ENCODE results near the gene CCDC158.
"Not testable (repeated sequence)": the region's sequence is repeated elsewhere in the genome, so short reads cannot be mapped to it uniquely, and the experiment has no call there.

CCDC158 gene

DNA sequence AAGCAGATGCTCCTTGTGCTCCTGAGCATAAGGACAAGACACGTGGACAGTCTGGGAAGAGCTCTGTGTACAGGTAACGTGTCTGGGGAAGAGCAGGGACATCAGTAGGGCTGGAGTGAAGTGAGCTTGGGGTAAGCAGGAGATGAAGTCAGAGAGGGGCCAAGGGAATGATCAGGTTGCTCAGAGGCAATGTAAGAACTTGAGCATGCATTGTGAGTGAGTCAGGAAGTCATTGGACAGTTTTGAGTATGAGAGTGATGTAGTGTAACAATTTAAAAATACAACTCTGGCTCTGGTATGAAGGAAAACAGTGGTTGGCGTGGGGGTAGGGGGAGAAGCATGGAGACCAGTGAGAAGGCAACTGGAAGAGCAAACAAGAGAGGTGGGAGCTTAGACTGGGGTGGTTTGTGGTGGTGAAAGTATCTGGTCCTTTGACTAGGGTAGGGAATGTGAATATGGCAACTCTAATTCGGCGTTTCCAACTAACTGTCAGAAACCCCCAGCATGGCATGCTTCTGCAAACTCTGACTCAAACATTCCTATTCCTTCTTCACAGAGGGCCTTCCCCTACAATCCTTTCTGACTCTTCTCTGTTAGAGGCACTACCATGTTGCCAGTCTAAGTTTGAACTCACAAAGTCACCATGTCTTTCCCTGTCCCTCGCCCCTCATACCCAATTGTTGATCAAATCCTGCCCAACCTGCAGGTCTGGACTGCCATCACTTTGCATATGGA, 57.2 kb downstream of the CCDC158 start:
- Histone ChIP-seq H3K27me3 (no peaks in the 10 kb centered on the region), H3K4me1 (no peaks in the 10 kb centered on the region), H3K27ac (no peak overlapping the region), H3K36me3 (no peaks in the 10 kb centered on the region; a peak in 1 of 22 replicates), H3K9me3 (replicated peaks in 1 of 11) (peaks cover 24 to 33% (median 26%) of the 10 kb centered on the region in 11 experiments), H3K4me3 (no peak overlapping the region), H3K4me2 (no peak overlapping the region), H4K20me1 (no peaks in the 10 kb centered on the region), H3K9ac (no peak overlapping the region)
- TF ChIP-seq Cebpa-rat (IDR thresholded peaks at IDR 0.05) = no peak

GRCh38 chr4:76361689-76362412, 59.1 kb downstream of the CCDC158 start:
- H3K4me3 ChIP-seq = no peak overlapping the region
- H3K4me1 ChIP-seq = no peaks in the 10 kb centered on the region
- TF ChIP-seq Cebpa-rat (IDR thresholded peaks at IDR 0.05) = no peak
- H3K9me3 ChIP-seq (replicated peaks in 1 of 11) = peaks cover 42 to 51% (median 44%) of the 10 kb centered on the region in 11 experiments
- no peaks in the 10 kb centered on the region for H3K27me3 ChIP-seq
- H3K9ac ChIP-seq = no peak overlapping the region
- H3K4me2 ChIP-seq = no peak overlapping the region
- H3K27ac ChIP-seq = no peak overlapping the region
- no peaks in the 10 kb centered on the region; a peak in 1 of 22 replicates for H3K36me3 ChIP-seq
- no peaks in the 10 kb centered on the region for H4K20me1 ChIP-seq

DNA sequence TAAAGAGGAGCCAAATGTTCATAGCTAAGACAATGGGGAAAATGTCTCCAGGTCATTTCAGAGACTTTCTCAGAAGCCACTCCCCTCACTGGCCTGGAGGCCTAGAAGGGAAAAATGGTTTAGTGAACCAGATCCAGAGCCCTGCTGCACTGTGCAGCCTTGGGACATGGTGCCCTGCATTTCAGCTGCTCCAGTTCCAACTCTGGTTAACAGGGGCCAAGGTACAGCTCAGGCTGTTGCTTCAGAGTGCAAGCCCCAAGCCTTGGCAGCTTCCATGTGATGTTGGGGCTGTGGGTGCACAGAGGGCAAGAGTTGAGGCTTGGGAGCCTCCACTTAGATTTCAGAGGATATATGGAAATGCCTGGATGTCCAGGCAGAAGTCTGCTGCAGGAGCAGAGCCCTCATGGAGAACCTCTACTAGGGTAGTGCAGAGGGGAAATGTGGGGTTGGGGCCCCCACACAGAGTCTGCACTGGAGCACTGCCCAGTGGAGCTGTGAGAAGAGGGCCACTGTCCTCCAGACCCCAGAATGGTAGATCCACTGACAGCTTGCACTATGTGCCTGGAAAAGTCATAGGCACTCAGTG, 61.0 kb downstream of the CCDC158 start:
- not testable (repeated sequence) for H3K9ac ChIP-seq, H3K27me3 ChIP-seq, H3K4me2 ChIP-seq, H4K20me1 ChIP-seq, H3K4me1 ChIP-seq, H3K27ac ChIP-seq, H3K36me3 ChIP-seq, H3K4me3 ChIP-seq
- H3K9me3 ChIP-seq (replicated peaks in 1 of 11) = peaks cover 46 to 57% (median 50%) of the 10 kb centered on the region in 11 experiments

- TF ChIP-seq Cebpa-rat (IDR thresholded peaks at IDR 0.05) = no peak
- H3K27me3 ChIP-seq = no peaks in the 10 kb centered on the region
- no peak overlapping the region for H3K27ac ChIP-seq
- H3K4me3 ChIP-seq = no peak overlapping the region
- no peak overlapping the region for H3K4me2 ChIP-seq
- peaks cover 4 to 11% (median 10%) of the 10 kb centered on the region in 10 experiments; a peak in 15 of 20 replicates for H3K4me1 ChIP-seq
- no peak overlapping the region for H3K9ac ChIP-seq
- H3K9me3 ChIP-seq (replicated peaks in 1 of 11) = peaks cover 46 to 57% (median 50%) of the 10 kb centered on the region in 11 experiments
- H3K36me3 ChIP-seq = no peaks in the 10 kb centered on the region; a peak in 1 of 22 replicates
- no peaks in the 10 kb centered on the region for H4K20me1 ChIP-seq
Measured at GRCh38 chr4:76357981-76358380, 63.0 kb downstream of the CCDC158 start.

DNA sequence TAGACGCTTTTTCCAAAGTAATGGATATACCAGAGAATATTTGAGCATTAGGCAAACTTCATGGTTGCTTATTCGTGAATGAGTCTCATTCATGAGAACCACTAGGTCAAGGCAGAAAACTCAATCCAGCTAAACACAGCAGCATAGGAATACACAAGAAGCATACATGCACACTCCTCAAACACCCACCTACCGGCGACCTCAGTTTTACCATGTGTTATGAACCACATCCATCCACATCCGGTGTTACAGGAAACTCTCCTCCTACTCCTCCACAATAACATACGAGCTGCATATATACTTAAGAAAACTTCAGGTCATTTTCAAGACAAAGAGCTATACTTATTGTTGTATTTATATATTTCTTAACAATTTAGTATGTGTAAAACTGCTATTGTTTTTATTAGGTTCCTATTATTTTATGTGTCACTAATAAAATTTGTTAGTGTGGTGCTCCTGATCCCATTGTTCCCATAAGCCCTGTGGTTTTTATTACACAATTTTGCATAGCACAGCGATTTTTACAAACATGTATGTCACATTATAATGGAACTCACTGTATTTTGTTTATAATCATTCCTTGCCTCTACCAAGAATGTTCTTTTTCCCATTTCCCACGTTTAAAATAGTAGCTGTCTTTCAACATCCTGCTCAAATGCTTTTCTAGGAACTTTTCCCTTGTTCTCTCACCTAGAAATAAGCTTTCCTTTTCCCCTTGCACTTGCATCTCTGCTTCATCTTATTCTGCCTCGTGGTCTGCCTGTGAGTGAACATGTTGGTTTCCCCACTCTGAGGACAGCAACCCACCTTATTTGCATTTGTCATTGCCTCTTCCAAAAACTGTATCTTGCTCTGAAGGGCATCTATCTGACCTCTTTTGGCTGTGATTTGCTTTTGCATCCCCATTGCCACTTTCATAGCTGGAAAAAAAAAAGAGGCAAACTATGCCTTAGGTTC, 66.1 kb downstream of the CCDC158 start:
- Histone ChIP-seq H3K9me3 (replicated peaks in 1 of 11) (peaks cover 31 to 36% (median 35%) of the 10 kb centered on the region in 11 experiments), H3K4me1 (peaks cover 4 to 11% (median 10%) of the 10 kb centered on the region in 10 experiments; a peak in 15 of 20 replicates), H3K4me2 (peak overlapping the region in 10 of 11 experiments; percentile 7 to 43 (median 34); a peak in 14 of 22 replicates), H3K9ac (no peak overlapping the region), H3K36me3 (no peaks in the 10 kb centered on the region), H3K27me3 (no peaks in the 10 kb centered on the region), H3K4me3 (no peak overlapping the region), H4K20me1 (no peaks in the 10 kb centered on the region), H3K27ac (no peak overlapping the region)
- no peak for TF ChIP-seq Cebpa-rat (IDR thresholded peaks at IDR 0.05)

DNA sequence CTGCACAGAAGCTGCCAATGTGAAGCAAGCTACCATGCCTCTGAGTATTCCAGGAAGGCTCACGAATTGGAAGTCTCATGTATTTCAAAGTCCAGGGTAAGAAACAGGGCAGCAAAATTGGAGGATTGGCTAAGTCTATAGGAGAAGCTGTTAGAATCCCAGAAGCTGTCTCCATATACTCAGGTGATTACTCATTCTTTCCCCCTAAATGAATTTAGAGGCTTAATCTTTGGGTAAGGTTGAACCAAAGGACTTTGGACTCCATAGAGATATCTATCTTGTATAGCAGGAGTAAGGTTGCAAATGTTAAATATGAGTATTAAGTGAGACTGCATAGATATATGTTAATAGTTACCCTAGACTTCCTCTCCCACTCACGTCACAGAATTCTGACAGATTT, 78.1 kb downstream of the CCDC158 start:
- TF ChIP-seq Cebpa-rat (IDR thresholded peaks at IDR 0.05) = no peak
- no peak overlapping the region for H3K27ac ChIP-seq
- H3K4me2 ChIP-seq = no peak overlapping the region
- no peak overlapping the region for H3K4me3 ChIP-seq
- no peaks in the 10 kb centered on the region for H4K20me1 ChIP-seq
- peaks cover 0 to 10% (median 1%) of the 10 kb centered on the region in 11 experiments; a peak in 8 of 22 replicates for H3K9me3 ChIP-seq (replicated peaks in 1 of 11)
- H3K27me3 ChIP-seq = no peaks in the 10 kb centered on the region
- H3K4me1 ChIP-seq = 0 out of 20 replicates have a peak, but pooled peaks cover 0 to 9% (median 0%) of the 10 kb centered on the region in 10 experiments
- no peaks in the 10 kb centered on the region for H3K36me3 ChIP-seq
- no peak overlapping the region for H3K9ac ChIP-seq

DNA sequence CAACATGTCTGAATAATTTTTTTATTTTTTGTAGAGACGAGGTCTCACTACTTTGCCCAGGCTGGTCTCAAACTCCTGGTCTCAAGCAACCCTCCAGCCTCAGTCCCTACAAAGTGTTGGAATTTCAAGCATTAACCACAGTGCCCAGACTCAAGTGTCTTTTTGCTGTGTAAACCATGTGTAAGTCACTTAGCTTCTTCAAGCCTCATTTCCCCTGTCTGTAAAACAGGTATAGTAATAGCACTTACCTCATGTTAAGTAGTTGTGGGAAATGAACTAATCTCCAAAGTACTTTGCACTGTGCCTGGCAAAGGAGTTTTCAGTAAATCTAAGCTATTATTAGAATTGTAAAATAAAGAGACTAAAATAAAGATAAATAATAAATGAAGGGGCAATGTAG, 78.8 kb downstream of the CCDC158 start:
- no peak overlapping the region for H3K9ac ChIP-seq
- no peaks in the 10 kb centered on the region for H3K27me3 ChIP-seq
- H3K9me3 ChIP-seq (replicated peaks in 1 of 11) = 0 out of 22 replicates have a peak, but pooled peaks cover 0 to 5% (median 0%) of the 10 kb centered on the region in 11 experiments
- no peak overlapping the region for H3K4me2 ChIP-seq
- no peaks in the 10 kb centered on the region for H3K36me3 ChIP-seq
- no peak overlapping the region for H3K27ac ChIP-seq
- no peak overlapping the region for H3K4me3 ChIP-seq
- no peaks in the 10 kb centered on the region for H4K20me1 ChIP-seq
- 0 out of 20 replicates have a peak, but pooled peaks cover 0 to 9% (median 0%) of the 10 kb centered on the region in 10 experiments for H3K4me1 ChIP-seq
- TF ChIP-seq Cebpa-rat (IDR thresholded peaks at IDR 0.05) = no peak

DNA sequence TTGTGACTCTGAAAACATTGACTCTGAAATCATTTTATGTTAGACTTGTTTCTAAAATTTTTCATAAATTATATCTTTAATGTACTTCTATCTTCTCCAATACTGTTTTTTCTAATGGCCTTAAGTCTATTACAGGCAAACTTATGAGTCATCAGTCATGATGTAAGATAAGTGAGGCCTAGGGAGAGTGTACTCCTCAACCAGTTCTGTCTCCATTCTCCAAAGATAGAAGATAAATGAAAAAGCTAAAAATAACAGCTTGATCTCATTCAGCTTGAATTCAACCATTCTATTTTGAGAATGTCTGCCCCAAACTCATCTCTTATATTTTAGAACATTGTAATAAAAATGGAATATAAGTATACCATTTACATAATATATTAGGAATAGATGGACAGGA, 79.9 kb downstream of the CCDC158 start:
- Histone ChIP-seq H3K9me3 (replicated peaks in 1 of 11) (no peaks in the 10 kb centered on the region), H3K4me1 (0 out of 20 replicates have a peak, but pooled peaks cover 0 to 9% (median 0%) of the 10 kb centered on the region in 10 experiments), H3K27me3 (no peaks in the 10 kb centered on the region), H3K4me2 (0 out of 22 replicates have a peak overlapping the region, but pooled peaks of 1 of the 11 experiments have one; percentile 5), H3K36me3 (no peaks in the 10 kb centered on the region), H4K20me1 (no peaks in the 10 kb centered on the region), H3K4me3 (no peak overlapping the region), H3K27ac (no peak overlapping the region), H3K9ac (no peak overlapping the region)
- no peak for TF ChIP-seq Cebpa-rat (IDR thresholded peaks at IDR 0.05)
